ENCODE results near the gene EMP1.

The EMP1 gene

GRCh38 chr12:13223941-13224340, 27.4 kb downstream of the EMP1 start:
- peak; percentile 100 for FAIRE-seq

GRCh38 chr12:13227191-13227590, 30.7 kb downstream of the EMP1 start:
- FAIRE-seq: no peak

GRCh38 chr12:13228579-13228978, 32.1 kb downstream of the EMP1 start:
- FAIRE-seq: peak; percentile 49

GRCh38 chr12:13229504-13229903, 33.0 kb downstream of the EMP1 start:
- no peak for FAIRE-seq

GRCh38 chr12:13230500-13230899, 34.0 kb downstream of the EMP1 start:
- FAIRE-seq: no peak

- FAIRE-seq: peak; percentile 95
Measured at GRCh38 chr12:13233830-13234641, 37.5 kb downstream of the EMP1 start.

GRCh38 chr12:13238204-13238603, 41.7 kb downstream of the EMP1 start:
- FAIRE-seq: no peak

- no peak for FAIRE-seq
Measured at GRCh38 chr12:13241833-13242488, 45.4 kb downstream of the EMP1 start.

GRCh38 chr12:13242936-13243335, 46.4 kb downstream of the EMP1 start:
- peak; percentile 98 for FAIRE-seq

GRCh38 chr12:13243516-13244070, 47.1 kb downstream of the EMP1 start:
- FAIRE-seq: no peak

GRCh38 chr12:13247596-13247995, 51.1 kb downstream of the EMP1 start:
- FAIRE-seq: no peak

- FAIRE-seq: peak; percentile 94
Measured at GRCh38 chr12:13248964-13249363, 52.4 kb downstream of the EMP1 start.

GRCh38 chr12:13250416-13250815, 53.9 kb downstream of the EMP1 start:
- no peak for FAIRE-seq

- no peak for FAIRE-seq
Measured at GRCh38 chr12:13251521-13251920, 55.0 kb downstream of the EMP1 start.

- no peak for FAIRE-seq
Measured at GRCh38 chr12:13252024-13252423, 55.5 kb downstream of the EMP1 start.

GRCh38 chr12:13252616-13253015, 56.1 kb downstream of the EMP1 start:
- no peak for FAIRE-seq

- FAIRE-seq: peak; percentile 69
Measured at GRCh38 chr12:13253966-13254760, 57.6 kb downstream of the EMP1 start.

GRCh38 chr12:13255792-13256691, 59.5 kb downstream of the EMP1 start:
- FAIRE-seq: peak; percentile 98

- no peak for FAIRE-seq
Measured at GRCh38 chr12:13256692-13257045, 60.1 kb downstream of the EMP1 start.

GRCh38 chr12:13257356-13257875, 60.9 kb downstream of the EMP1 start:
- no peak for FAIRE-seq

- no peak for FAIRE-seq
Measured at GRCh38 chr12:13258197-13258596, 61.7 kb downstream of the EMP1 start.

GRCh38 chr12:13258717-13259119, 62.2 kb downstream of the EMP1 start:
- no peak for FAIRE-seq
